Stimulated activated CD8-positive, alpha-beta memory T cell treated with anti-CD3 and anti-CD28 coated beads, Interleukin-2, amount 100 ng/mL, for 48 hours (primary cell): ENCODE measurements around the gene TGFBR3L.
"Not testable (repeated sequence)": the region's sequence is repeated elsewhere in the genome, so short reads cannot be mapped to it uniquely, and the experiment has no call there.

Experiments
- DNase-seq, 2 donors: peaks; one replicate each; pipeline ENCODE4 v3.0.0-alpha.2; 2020; ENCODE audit warnings: low read depth in 2 of 2

Gene TGFBR3L

DNA sequence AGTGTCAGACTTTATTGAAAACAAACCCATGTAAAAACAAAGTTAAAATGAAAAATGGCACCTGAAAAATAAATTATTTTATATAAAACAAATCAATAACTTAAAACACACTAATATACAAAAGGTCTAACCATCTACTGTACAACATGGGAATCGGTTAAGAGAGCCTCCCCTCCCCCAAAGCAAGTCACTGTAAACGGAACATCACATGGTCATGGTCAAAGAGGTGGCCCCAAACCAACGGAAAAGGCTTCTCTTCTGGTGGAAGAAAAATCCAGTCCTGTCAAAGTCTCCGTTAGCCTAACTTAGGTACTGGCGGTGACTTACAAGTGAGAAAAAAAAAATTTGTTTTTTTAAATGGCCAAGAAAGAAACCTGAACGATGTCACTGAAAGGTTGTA is 44.6 kb downstream of the TGFBR3L start:
- no peak for DNase-seq

DNA sequence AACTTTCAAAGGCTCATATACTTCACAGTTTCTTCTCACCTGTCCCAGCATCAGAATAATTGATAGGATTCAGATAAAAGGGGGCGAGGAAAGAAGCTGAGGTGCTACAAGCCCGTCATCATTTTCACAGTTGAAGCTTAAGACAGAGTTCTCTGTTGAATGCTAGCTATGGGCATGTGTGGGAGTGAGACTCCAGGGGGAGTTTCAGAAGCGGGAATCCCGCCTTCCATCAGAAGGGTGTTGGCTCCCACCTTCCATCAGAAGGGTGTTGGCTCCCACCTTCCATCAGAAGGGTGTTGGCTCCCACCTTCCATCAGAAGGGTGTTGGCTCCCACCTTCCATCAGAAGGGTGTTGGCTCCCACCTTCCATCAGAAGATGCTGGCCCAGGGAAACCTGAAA is 46.5 kb downstream of the TGFBR3L start:
- not testable (repeated sequence) for DNase-seq

DNA sequence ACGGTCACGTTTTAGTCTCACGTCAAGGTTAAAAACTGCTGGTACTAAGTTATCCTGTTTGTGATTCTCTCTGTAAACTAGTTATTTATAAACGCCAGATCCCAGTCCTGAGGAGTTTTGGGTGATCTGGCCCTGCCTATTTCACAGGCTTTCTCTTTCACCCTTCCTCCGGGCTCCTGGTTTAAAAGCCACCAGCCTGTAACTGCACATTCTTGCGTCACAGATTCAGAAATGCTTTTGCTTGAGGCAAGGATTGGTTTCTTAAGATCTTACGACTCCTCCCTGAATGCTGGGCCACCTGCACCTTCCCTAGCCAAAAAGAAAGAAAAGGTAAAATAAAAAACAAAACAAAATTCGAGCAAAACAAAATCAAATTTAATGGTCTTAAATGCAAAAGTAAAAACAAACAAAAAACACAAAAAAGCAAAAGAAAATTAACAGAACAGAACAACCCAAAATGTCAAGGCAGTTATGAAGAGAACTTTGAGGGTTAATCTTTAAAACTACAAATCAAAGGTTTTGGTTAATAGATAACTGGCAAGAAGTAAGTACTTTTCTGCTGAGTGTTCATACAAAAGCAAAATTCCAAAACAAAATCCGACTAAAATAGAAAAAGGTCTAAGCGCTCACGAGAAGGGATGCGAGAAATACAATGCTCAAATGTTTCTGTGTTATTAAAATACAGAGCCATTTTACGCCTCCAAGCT is 47.4 kb downstream of the TGFBR3L start:
- no peak for DNase-seq

DNA sequence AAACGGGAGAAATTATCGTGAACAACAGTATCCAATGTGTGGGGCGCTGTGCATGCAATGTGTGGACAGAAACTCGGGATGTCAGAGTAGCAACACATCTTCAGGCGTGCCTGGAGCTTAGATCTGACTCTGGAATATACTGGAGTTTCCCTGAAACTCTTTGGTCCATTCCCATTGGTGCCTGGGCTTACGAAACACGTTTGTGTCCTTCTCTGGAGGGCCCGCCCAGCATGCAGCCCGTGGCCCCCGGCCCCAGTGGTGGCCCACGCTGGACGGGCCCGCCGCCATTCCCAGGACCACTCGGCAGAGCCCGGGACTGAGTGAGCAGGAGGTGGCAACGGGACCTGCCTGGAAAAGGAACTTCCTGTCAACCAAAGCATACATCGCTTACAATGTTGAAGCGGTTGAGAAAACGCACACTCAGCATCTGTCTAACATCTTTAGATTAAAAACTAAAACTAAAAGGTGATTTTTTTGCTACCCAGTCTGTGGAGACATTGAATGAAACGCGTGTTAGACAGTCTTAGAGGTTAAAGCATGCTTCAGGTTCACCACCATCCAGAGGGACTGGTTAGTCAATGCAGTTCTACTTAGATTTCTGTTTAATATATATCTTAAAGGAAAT is 48.1 kb downstream of the TGFBR3L start:
- DNase-seq: no peak

DNA sequence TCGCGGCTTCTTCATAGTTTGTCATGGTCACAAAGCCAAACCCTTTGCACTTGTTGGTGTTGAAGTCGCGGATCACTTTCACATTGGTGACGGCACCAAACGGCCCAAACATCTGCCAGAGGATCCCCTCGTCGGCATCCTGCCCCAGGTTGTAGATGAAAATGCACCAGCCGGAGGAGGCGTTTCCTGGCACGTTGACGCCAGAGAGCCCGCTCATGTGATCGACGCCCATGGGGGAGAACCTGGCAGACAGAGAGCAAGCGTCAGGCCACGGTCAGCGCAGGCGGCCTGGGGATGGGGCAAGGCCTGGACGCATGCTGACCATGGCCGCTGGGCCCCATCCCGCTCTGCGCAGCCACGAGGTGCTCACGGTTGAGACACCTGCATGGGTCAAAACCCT is 48.9 kb downstream of the TGFBR3L start:
- no peak for DNase-seq

DNA sequence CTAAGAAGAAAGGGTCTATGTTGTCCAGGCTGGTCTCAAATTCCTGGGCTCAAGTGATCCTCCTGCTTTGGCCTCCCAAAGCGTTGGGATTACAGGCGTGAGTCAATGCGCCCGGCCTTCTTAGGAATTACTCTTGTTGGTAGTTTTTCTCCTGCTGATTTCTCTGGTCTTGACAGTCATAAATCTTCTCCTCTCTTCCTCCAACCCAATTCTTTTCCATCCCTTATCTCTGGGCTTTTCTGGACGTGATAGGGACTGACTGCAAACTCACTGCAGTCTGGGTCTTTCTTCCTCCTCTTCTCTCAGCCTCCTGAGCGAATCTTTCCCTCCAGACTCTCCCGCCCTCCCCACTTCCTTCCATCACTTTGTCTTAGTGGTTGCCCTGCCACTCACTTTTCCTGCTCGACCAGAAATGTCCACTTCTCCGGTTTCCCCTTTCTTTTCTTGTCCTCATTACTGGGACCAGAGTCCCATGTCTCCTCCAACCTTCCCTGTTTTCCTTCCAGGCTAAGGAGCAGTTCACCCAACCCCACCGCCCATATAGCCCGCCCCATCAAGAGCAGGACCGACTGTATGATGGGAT is 50.7 kb downstream of the TGFBR3L start:
- no peak for DNase-seq

DNA sequence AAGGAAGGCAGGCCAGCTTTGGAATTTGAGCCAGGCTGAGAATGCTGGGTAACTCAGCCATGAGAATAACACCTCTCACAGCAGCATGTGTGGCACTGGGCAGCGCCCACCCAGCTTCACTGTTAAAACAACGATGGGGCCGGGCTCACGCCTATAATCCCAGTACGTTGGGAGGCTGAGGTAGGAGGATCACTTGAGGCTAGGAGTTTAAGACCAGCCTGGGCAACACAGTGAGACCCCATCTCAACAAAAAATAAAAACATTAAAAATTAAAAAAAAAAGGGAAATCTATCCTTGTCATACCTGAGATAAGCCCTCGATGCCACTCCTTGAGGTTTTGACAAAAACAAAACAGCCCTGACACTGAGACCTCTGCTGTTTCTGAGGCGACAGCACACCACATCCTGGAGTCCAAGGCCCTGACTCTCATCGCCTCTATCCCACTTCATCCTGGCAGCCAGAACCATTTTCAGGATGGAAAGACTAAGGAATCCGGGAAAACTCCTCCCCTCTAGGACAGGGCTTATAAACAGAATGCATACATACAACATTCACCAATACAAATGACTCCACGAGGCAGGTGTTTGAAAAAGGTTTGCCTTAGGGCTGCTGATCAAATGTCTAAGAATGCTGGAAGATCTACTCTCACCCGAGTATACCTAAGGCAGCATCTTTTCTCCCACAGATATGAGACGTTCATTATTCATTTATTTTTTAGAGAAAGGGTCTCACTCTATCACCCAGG is 51.5 kb downstream of the TGFBR3L start:
- no peak for DNase-seq

DNA sequence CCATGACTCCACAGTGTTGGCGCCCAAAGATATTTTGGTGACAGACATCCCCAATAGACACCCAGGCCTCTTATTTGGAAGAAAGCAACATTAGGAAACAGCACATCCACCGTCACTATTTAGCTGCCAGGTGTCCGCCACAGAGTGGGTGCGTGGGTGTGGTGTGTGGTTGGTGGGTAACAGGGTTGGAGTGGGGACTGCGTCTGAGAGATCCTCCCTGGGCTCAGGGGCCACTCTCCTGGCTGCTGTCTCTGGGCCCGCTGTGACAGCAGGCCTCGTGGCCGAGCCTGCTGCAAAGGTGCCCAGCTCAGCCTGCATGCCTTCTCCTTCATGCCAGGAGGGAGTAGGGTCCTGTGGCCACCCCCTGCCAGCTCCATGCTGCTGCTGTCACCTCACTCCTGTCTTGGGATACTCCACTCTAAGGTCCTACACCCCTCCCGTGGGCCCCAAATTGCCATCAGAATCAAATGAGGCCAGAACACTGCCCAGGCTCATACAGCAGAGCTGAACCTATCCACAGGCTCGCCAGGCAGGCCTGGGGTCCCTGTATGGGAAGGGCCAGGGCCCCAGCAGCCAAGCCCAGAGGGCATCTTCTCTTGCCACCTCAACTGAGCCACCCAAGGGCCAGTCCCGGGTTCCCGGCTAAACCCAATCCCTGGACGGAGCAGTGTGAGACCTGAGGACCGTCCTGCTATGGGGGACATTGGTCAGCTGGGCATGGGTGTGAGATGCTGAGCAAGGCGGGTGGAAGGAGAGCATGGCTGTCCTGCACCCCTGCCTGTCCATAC is 53.6 kb downstream of the TGFBR3L start:
- DNase-seq: no peak
